ENCODE results near the gene PGR.
"Not testable (repeated sequence)": the region's sequence is repeated elsewhere in the genome, so short reads cannot be mapped to it uniquely, and the experiment has no call there.

Gene PGR

GRCh38 chr11:101032991-101033390, 96.6 kb downstream of the PGR start:
- Histone ChIP-seq H3K9ac (ENCODE audit: insufficient read length) (no peak overlapping the region), H3K36me3 (ENCODE audit: insufficient read depth, low read length) (no peaks in the 10 kb centered on the region), H3K27ac (no peak overlapping the region), H3K9me3 (ENCODE audit: low read depth, low read length) (no peaks in the 10 kb centered on the region), H3K4me3 (no peak overlapping the region)
- TF ChIP-seq POLR2AphosphoS5 (IDR thresholded peaks at IDR 0.05; ENCODE audit: borderline replicate concordance, low read depth, low read length) = no peak
- no peak for TF ChIP-seq FOXP2 (optimal IDR thresholded peaks at IDR 0.05; ENCODE audit: control extremely low read depth, extremely low read length, insufficient read depth)
- no peak for TF ChIP-seq EZH2 (IDR thresholded peaks at IDR 0.05)
- DNase-seq (ENCODE audit: low read depth, low spot score) = no peak

- DNase-seq (ENCODE audit: low read depth, low spot score) = no peak
- Histone ChIP-seq H3K36me3 (ENCODE audit: insufficient read depth, low read length) (no peaks in the 10 kb centered on the region), H3K27ac (no peak overlapping the region), H3K9me3 (ENCODE audit: low read depth, low read length) (no peaks in the 10 kb centered on the region), H3K4me3 (no peak overlapping the region), H3K9ac (ENCODE audit: insufficient read length) (no peak overlapping the region)
- TF ChIP-seq FOXP2 (optimal IDR thresholded peaks at IDR 0.05; ENCODE audit: control extremely low read depth, extremely low read length, insufficient read depth) = no peak
- TF ChIP-seq POLR2AphosphoS5 (IDR thresholded peaks at IDR 0.05; ENCODE audit: borderline replicate concordance, low read depth, low read length) = no peak
- TF ChIP-seq EZH2 (IDR thresholded peaks at IDR 0.05) = no peak
Measured at GRCh38 chr11:101031713-101032112, 97.9 kb downstream of the PGR start.

GRCh38 chr11:101030692-101031091, 98.9 kb downstream of the PGR start:
- Histone ChIP-seq H3K9ac (ENCODE audit: insufficient read length) (no peak overlapping the region), H3K9me3 (ENCODE audit: low read depth, low read length) (no peaks in the 10 kb centered on the region), H3K27ac (no peak overlapping the region), H3K4me3 (no peak overlapping the region), H3K36me3 (ENCODE audit: insufficient read depth, low read length) (no peaks in the 10 kb centered on the region)
- TF ChIP-seq FOXP2 (optimal IDR thresholded peaks at IDR 0.05; ENCODE audit: control extremely low read depth, extremely low read length, insufficient read depth) (no peak), POLR2AphosphoS5 (IDR thresholded peaks at IDR 0.05; ENCODE audit: borderline replicate concordance, low read depth, low read length) (no peak)
- no peak for DNase-seq (ENCODE audit: low read depth, low spot score)

GRCh38 chr11:101030015-101030414, 99.6 kb downstream of the PGR start:
- no peak overlapping the region for H3K9ac ChIP-seq (ENCODE audit: insufficient read length)
- no peak for TF ChIP-seq POLR2AphosphoS5 (IDR thresholded peaks at IDR 0.05; ENCODE audit: borderline replicate concordance, low read depth, low read length)
- TF ChIP-seq FOXP2 (optimal IDR thresholded peaks at IDR 0.05; ENCODE audit: control extremely low read depth, extremely low read length, insufficient read depth) = no peak
- TF ChIP-seq EZH2 (IDR thresholded peaks at IDR 0.05) = no peak
- no peaks in the 10 kb centered on the region for H3K9me3 ChIP-seq (ENCODE audit: low read depth, low read length)
- DNase-seq (ENCODE audit: low read depth, low spot score) = no peak
- no peaks in the 10 kb centered on the region for H3K36me3 ChIP-seq (ENCODE audit: insufficient read depth, low read length)
- H3K4me3 ChIP-seq = no peak overlapping the region
- H3K27ac ChIP-seq = no peak overlapping the region

- DNase-seq (ENCODE audit: low read depth, low spot score) = no peak
- Histone ChIP-seq H3K9ac (ENCODE audit: insufficient read length) (no peak overlapping the region), H3K9me3 (ENCODE audit: low read depth, low read length) (no peaks in the 10 kb centered on the region), H3K4me3 (no peak overlapping the region), H3K27ac (no peak overlapping the region), H3K36me3 (ENCODE audit: insufficient read depth, low read length) (no peaks in the 10 kb centered on the region)
- TF ChIP-seq FOXP2 (optimal IDR thresholded peaks at IDR 0.05; ENCODE audit: control extremely low read depth, extremely low read length, insufficient read depth) = no peak
- TF ChIP-seq POLR2AphosphoS5 (IDR thresholded peaks at IDR 0.05; ENCODE audit: borderline replicate concordance, low read depth, low read length) = no peak
Measured at GRCh38 chr11:101028644-101029043, 101.0 kb downstream of the PGR start.

- no peak overlapping the region for H3K27ac ChIP-seq
- DNase-seq (ENCODE audit: low read depth, low spot score) = no peak
- H3K4me3 ChIP-seq = no peak overlapping the region
- TF ChIP-seq FOXP2 (optimal IDR thresholded peaks at IDR 0.05; ENCODE audit: control extremely low read depth, extremely low read length, insufficient read depth) (no peak), POLR2AphosphoS5 (IDR thresholded peaks at IDR 0.05; ENCODE audit: borderline replicate concordance, low read depth, low read length) (no peak), EZH2 (IDR thresholded peaks at IDR 0.05) (no peak)
- H3K36me3 ChIP-seq (ENCODE audit: insufficient read depth, low read length) = no peaks in the 10 kb centered on the region
- H3K9me3 ChIP-seq (ENCODE audit: low read depth, low read length) = no peaks in the 10 kb centered on the region
- no peak overlapping the region for H3K9ac ChIP-seq (ENCODE audit: insufficient read length)
Measured at GRCh38 chr11:101022256-101022655, 107.4 kb downstream of the PGR start.

- Histone ChIP-seq H3K9ac (ENCODE audit: insufficient read length) (no peak overlapping the region), H3K36me3 (ENCODE audit: insufficient read depth, low read length) (no peaks in the 10 kb centered on the region), H3K4me3 (no peak overlapping the region), H3K9me3 (ENCODE audit: low read depth, low read length) (no peaks in the 10 kb centered on the region), H3K27ac (no peak overlapping the region)
- DNase-seq (ENCODE audit: low read depth, low spot score) = no peak
- TF ChIP-seq POLR2AphosphoS5 (IDR thresholded peaks at IDR 0.05; ENCODE audit: borderline replicate concordance, low read depth, low read length) (no peak), FOXP2 (optimal IDR thresholded peaks at IDR 0.05; ENCODE audit: control extremely low read depth, extremely low read length, insufficient read depth) (no peak), EZH2 (IDR thresholded peaks at IDR 0.05) (no peak)
Measured at GRCh38 chr11:101019870-101020269, 109.7 kb downstream of the PGR start.

GRCh38 chr11:101014600-101015285, 114.9 kb downstream of the PGR start:
- Histone ChIP-seq H3K4me3 (no peak overlapping the region), H3K9ac (ENCODE audit: insufficient read length) (no peak overlapping the region), H3K9me3 (ENCODE audit: low read depth, low read length) (no peaks in the 10 kb centered on the region), H3K36me3 (ENCODE audit: insufficient read depth, low read length) (no peaks in the 10 kb centered on the region), H3K27ac (no peak overlapping the region)
- TF ChIP-seq FOXP2 (optimal IDR thresholded peaks at IDR 0.05; ENCODE audit: control extremely low read depth, extremely low read length, insufficient read depth) = no peak
- TF ChIP-seq POLR2AphosphoS5 (IDR thresholded peaks at IDR 0.05; ENCODE audit: borderline replicate concordance, low read depth, low read length) = no peak
- TF ChIP-seq EZH2 (IDR thresholded peaks at IDR 0.05) = no peak
- no peak for DNase-seq (ENCODE audit: low read depth, low spot score)

GRCh38 chr11:101013702-101014101, 115.9 kb downstream of the PGR start:
- H3K9me3 ChIP-seq (ENCODE audit: low read depth, low read length); H3K9ac ChIP-seq (ENCODE audit: insufficient read length); H3K36me3 ChIP-seq (ENCODE audit: insufficient read depth, low read length); DNase-seq (ENCODE audit: low read depth, low spot score); H3K27ac ChIP-seq; H3K4me3 ChIP-seq: not testable (repeated sequence)
